NCI-H446 (cell line): ENCODE results near the gene ATP1A1.

Experiments
- DNase-seq, 2 experiments: peaks; one replicate each; lab custom pipeline; 2025; lab: John Stamatoyannopoulos, UW

The ATP1A1 gene

GRCh38 chr1:116415200-116415698, 42.2 kb downstream of the ATP1A1 start:
- DNase-seq = no peak

GRCh38 chr1:116415699-116416533, 42.9 kb downstream of the ATP1A1 start:
- no peak for DNase-seq

GRCh38 chr1:116416854-116417513, 43.9 kb downstream of the ATP1A1 start:
- DNase-seq = no peak

- no peak for DNase-seq
Measured at GRCh38 chr1:116417678-116418077, 44.6 kb downstream of the ATP1A1 start.

- DNase-seq = peak; percentile 44 to 83
Measured at GRCh38 chr1:116418091-116418830, 45.2 kb downstream of the ATP1A1 start.

- no peak for DNase-seq
Measured at GRCh38 chr1:116420417-116421200, 47.6 kb downstream of the ATP1A1 start.

- no peak for DNase-seq
Measured at GRCh38 chr1:116424438-116424837, 51.4 kb downstream of the ATP1A1 start.

- no peak for DNase-seq
Measured at GRCh38 chr1:116424863-116425262, 51.8 kb downstream of the ATP1A1 start.

- DNase-seq = peak in 1 of 2 experiments; percentile 28
Measured at GRCh38 chr1:116425987-116426386, 52.9 kb downstream of the ATP1A1 start.

- DNase-seq = peak in 1 of 2 experiments; percentile 55
Measured at GRCh38 chr1:116426401-116426800, 53.4 kb downstream of the ATP1A1 start.

GRCh38 chr1:116428576-116428975, 55.5 kb downstream of the ATP1A1 start:
- DNase-seq = no peak

- DNase-seq = no peak
Measured at GRCh38 chr1:116429821-116430374, 56.9 kb downstream of the ATP1A1 start.

GRCh38 chr1:116431870-116432500, 58.9 kb downstream of the ATP1A1 start:
- no peak for DNase-seq

- no peak for DNase-seq
Measured at GRCh38 chr1:116432655-116433265, 59.7 kb downstream of the ATP1A1 start.

GRCh38 chr1:116433275-116434257, 60.5 kb downstream of the ATP1A1 start:
- DNase-seq = no peak

- no peak for DNase-seq
Measured at GRCh38 chr1:116434849-116435248, 61.8 kb downstream of the ATP1A1 start.

GRCh38 chr1:116435806-116436610, 63.0 kb downstream of the ATP1A1 start:
- no peak for DNase-seq

- DNase-seq = no peak
Measured at GRCh38 chr1:116436611-116436970, 63.5 kb downstream of the ATP1A1 start.
